Neural cell (in vitro differentiated cells): ENCODE data around the gene PCOLCE2. TPM values are rescaled to one million over a fixed set of nuclear protein-coding genes. Genes with fewer than 3 reads are reported as not detected.

Experiments
- H2AFZ ChIP-seq: fragments of 200-600, 300-800 bp; sonication (generic), shearing (Covaris generic); 2 replicates; pipeline ENCODE4 v1.6.0; 2014; ENCODE audit warnings: low read depth, mild to moderate bottlenecking, antibody characterized with exemption, low read length, moderate library complexity
- H3F3A ChIP-seq: fragments of 200-600 bp; shearing (Covaris generic); 2 replicates; pipeline ENCODE4 v1.6.1; 2016; ENCODE audit warnings: mild to moderate bottlenecking, moderate library complexity, mixed read lengths, antibody characterized with exemption, low read length; ENCODE audit not compliant: insufficient read depth, poor library complexity, severe bottlenecking
- H3K27ac ChIP-seq: fragments of 200-600, 300-800 bp; sonication (generic), shearing (Covaris generic); 2 replicates; pipeline ENCODE4 v1.5.1; 2014; ENCODE audit warnings: mild to moderate bottlenecking, low read length, moderate library complexity
- H3K27me3 ChIP-seq: fragments of 300-800, 200-600 bp; sonication (generic), shearing (Covaris generic); 2 replicates; pipeline ENCODE4 v1.6.0; 2014; ENCODE audit warnings: mild to moderate bottlenecking, low read depth, low read length, moderate library complexity; ENCODE audit not compliant: insufficient read depth
- H3K36me3 ChIP-seq: fragments of 300-800, 200-600 bp; sonication (generic), shearing (Covaris generic); 2 replicates; pipeline ENCODE4 v1.5.1; 2014; ENCODE audit warnings: mild to moderate bottlenecking, antibody characterized with exemption, low read length, moderate library complexity; ENCODE audit not compliant: insufficient read depth
- H3K4me2 ChIP-seq: fragments of 300-800, 200-600 bp; sonication (generic), shearing (Covaris generic); 2 replicates; pipeline ENCODE4 v1.6.0; 2014; ENCODE audit warnings: mild to moderate bottlenecking, low read length
- H3K4me3 ChIP-seq: fragments of 300-800, 200-600 bp; sonication (generic), shearing (Covaris generic); 2 replicates; pipeline ENCODE4 v1.5.1; 2014; ENCODE audit warnings: mild to moderate bottlenecking, low read length, moderate library complexity
- H3K79me2 ChIP-seq: fragments of 200-600 bp; shearing (Covaris generic); replicated peaks from 2 replicates; pipeline ENCODE4 v1.6.0; 2014; ENCODE audit warnings: mild to moderate bottlenecking, low read length, moderate library complexity; ENCODE audit not compliant: insufficient read depth
- H3K9ac ChIP-seq: fragments of 300-800, 200-600 bp; sonication (generic), shearing (Covaris generic); 2 replicates; pipeline ENCODE4 v1.6.1; 2016; ENCODE audit warnings: mild to moderate bottlenecking, low read length, mixed read lengths
- H3K9me2 ChIP-seq: fragments of 200-600 bp; shearing (Covaris generic); 2 replicates; pipeline ENCODE4 v1.6.1; 2016; ENCODE audit warnings: mild to moderate bottlenecking, low read length, mixed read lengths; ENCODE audit not compliant: insufficient read depth
- H3K9me3 ChIP-seq: fragments of 200-600, 300-800 bp; sonication (generic), shearing (Covaris generic); 2 replicates; pipeline ENCODE4 v1.6.1; 2016; ENCODE audit warnings: mild to moderate bottlenecking, mixed run types, low read length, moderate library complexity, mixed read lengths
- H4K20me1 ChIP-seq: fragments of 200-600 bp; shearing (Covaris generic); 2 replicates; pipeline ENCODE4 v1.6.1; 2016; ENCODE audit warnings: mild to moderate bottlenecking, mixed run types; ENCODE audit not compliant: insufficient read depth
- CTCF ChIP-seq: fragments of 450-650 bp; IDR thresholded peaks from 2 replicates; pipeline ENCODE4 v1.5.1; 2014; ENCODE audit warnings: antibody characterized with exemption, mild to moderate bottlenecking, moderate library complexity; ENCODE audit not compliant: poor library complexity, severe bottlenecking
- EP300 ChIP-seq: fragments of 450-650 bp; conservative IDR thresholded peaks from 2 replicates; pipeline ENCODE4 v1.6.1; 2014; ENCODE audit warnings: antibody characterized with exemption, mild to moderate bottlenecking, moderate library complexity; ENCODE audit not compliant: poor library complexity, severe bottlenecking
- EZH2 ChIP-seq: fragments of 200-600, 300-800 bp; shearing (Covaris generic), sonication (generic); IDR thresholded peaks from 2 replicates; pipeline ENCODE4 v1.6.1; 2014; ENCODE audit warnings: antibody characterized with exemption, low read length, borderline replicate concordance, mild to moderate bottlenecking; ENCODE audit not compliant: insufficient read depth, poor library complexity, severe bottlenecking
- MXI1 ChIP-seq: fragments of 450-650 bp; conservative IDR thresholded peaks from 2 replicates; pipeline ENCODE4 v1.6.1; 2014; ENCODE audit warnings: antibody characterized with exemption, mild to moderate bottlenecking; ENCODE audit not compliant: poor library complexity, severe bottlenecking
- POLR2AphosphoS5 ChIP-seq: IDR thresholded peaks from 2 replicates; pipeline ENCODE4 v1.6.1; 2012
- RAD21 ChIP-seq: fragments of 450-650 bp; conservative IDR thresholded peaks from 2 replicates; pipeline ENCODE4 v1.6.1; 2014; ENCODE audit warnings: antibody characterized with exemption, mild to moderate bottlenecking, moderate library complexity
- REST ChIP-seq: IDR thresholded peaks from 2 replicates; pipeline ENCODE4 v1.6.1; 2012; ENCODE audit warnings: borderline replicate concordance
- SMC3 ChIP-seq: fragments of 450-650 bp; conservative IDR thresholded peaks from 2 replicates; pipeline ENCODE4 v1.6.1; 2014; ENCODE audit warnings: antibody characterized with exemption, mild to moderate bottlenecking, moderate library complexity; ENCODE audit not compliant: poor library complexity
- TAF1 ChIP-seq: IDR thresholded peaks from 2 replicates; pipeline ENCODE4 v1.6.1; 2012; ENCODE audit warnings: low read depth
- polyA plus RNA-seq: library from polyadenylated mRNA; depleted of rRNA; stranded (reverse); fragments of >200 nt; gene quantifications from 2 replicates; pipeline ENCODE4 v1.2.3, GENCODE V29; 2014

The PCOLCE2 gene
- polyA plus RNA-seq, 1 donor from 2014 or later: 29.2 TPM

GRCh38 chr3:142894493-142894892, 5.6 kb upstream of the PCOLCE2 start:
- H3K9me2 ChIP-seq: no peaks in the 10 kb centered on the region
- H3F3A ChIP-seq: no peaks in the 10 kb centered on the region
- peaks cover 5% of the 10 kb centered on the region for H3K27me3 ChIP-seq
- H3K9me3 ChIP-seq: no peaks in the 10 kb centered on the region
- no peak overlapping the region for H3K4me2 ChIP-seq
- H2AFZ ChIP-seq: no peak overlapping the region
- H3K4me3 ChIP-seq: no peak overlapping the region
- no peak overlapping the region for H3K27ac ChIP-seq
- TF ChIP-seq EZH2 (no peak), RAD21 (no peak), TAF1 (no peak), SMC3 (no peak)
- H3K9ac ChIP-seq: no peak overlapping the region
- no peaks in the 10 kb centered on the region for H4K20me1 ChIP-seq
- H3K79me2 ChIP-seq: no peaks in the 10 kb centered on the region
- H3K36me3 ChIP-seq: no peaks in the 10 kb centered on the region

GRCh38 chr3:142892714-142893113, 3.8 kb upstream of the PCOLCE2 start:
- H3K27me3 ChIP-seq: peaks cover 11% of the 10 kb centered on the region
- H3K9ac ChIP-seq: no peak overlapping the region
- H3K9me2 ChIP-seq: no peaks in the 10 kb centered on the region
- no peak overlapping the region for H3K27ac ChIP-seq
- TF ChIP-seq EZH2 (no peak), RAD21 (no peak), REST (no peak), EP300 (no peak), POLR2AphosphoS5 (no peak), TAF1 (no peak), MXI1 (no peak), SMC3 (no peak), CTCF (no peak)
- H3F3A ChIP-seq: no peaks in the 10 kb centered on the region
- H3K9me3 ChIP-seq: no peaks in the 10 kb centered on the region
- H3K79me2 ChIP-seq: no peaks in the 10 kb centered on the region
- H3K4me2 ChIP-seq: no peak overlapping the region
- H3K36me3 ChIP-seq: no peaks in the 10 kb centered on the region
- H2AFZ ChIP-seq: no peak overlapping the region
- no peak overlapping the region for H3K4me3 ChIP-seq
- no peaks in the 10 kb centered on the region for H4K20me1 ChIP-seq

- H3K9me2 ChIP-seq: no peaks in the 10 kb centered on the region
- no peak overlapping the region for H3K27ac ChIP-seq
- peaks cover 11% of the 10 kb centered on the region for H3K27me3 ChIP-seq
- H3K9ac ChIP-seq: no peak overlapping the region
- no peak overlapping the region for H2AFZ ChIP-seq
- H3K9me3 ChIP-seq: no peaks in the 10 kb centered on the region
- no peak overlapping the region for H3K4me2 ChIP-seq
- no peak overlapping the region for H3K4me3 ChIP-seq
- TF ChIP-seq CTCF: no peak
- TF ChIP-seq REST: no peak
- TF ChIP-seq EZH2: no peak
- no peak for TF ChIP-seq POLR2AphosphoS5
- no peak for TF ChIP-seq MXI1
- H4K20me1 ChIP-seq: no peaks in the 10 kb centered on the region
- H3K36me3 ChIP-seq: no peaks in the 10 kb centered on the region
- H3K79me2 ChIP-seq: no peaks in the 10 kb centered on the region
- H3F3A ChIP-seq: no peaks in the 10 kb centered on the region
Measured at GRCh38 chr3:142890592-142890991, 1.7 kb upstream of the PCOLCE2 start.
